ENCODE measurements around the gene ZNF329. TPM values are rescaled to one million over a fixed set of nuclear protein-coding genes. Genes with fewer than 3 reads are reported as not detected.
A peak's percentile ranks its signal among the peaks of the same experiment; 100 is the strongest.
"Not testable (repeated sequence)": the region's sequence is repeated elsewhere in the genome, so short reads cannot be mapped to it uniquely, and the experiment has no call there.

ZNF329 gene
- polyA plus RNA-seq, 2 of the 4 experiments (the other 2 are of a cell fraction), result 2.7 to 5.7 TPM

DNA sequence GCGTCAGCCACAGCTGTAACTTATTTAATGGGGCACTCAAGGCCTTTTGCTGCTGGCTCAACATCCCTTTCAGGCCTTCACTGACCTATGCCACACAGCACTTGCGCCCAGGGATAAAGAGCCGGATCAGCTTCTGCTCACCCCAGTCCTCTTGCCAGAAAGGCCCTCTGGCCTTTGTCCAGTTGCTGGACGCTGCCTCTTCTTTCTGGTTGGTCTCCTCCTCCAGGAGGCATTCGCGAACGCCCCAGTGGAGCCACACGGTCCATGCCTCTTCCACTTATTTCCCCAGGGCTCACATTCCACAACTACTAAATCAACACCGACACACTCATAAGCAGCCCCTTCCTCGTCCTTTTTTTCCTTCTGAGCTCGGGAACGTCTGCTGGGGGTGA lies 3.7 kb upstream of the ZNF329 start:
- Histone ChIP-seq H3K4me2 (peak overlapping the region; percentile 76), H3K27ac (peak overlapping the region; percentile 68 to 77; a peak in 5 of 6 replicates), H3K4me3 (peak overlapping the region; percentile 72), H3K9me3 (peaks cover 94% of the 10 kb centered on the region), H3K4me1 (no peaks in the 10 kb centered on the region)
- TF ChIP-seq CBX8 (IDR thresholded peaks at IDR 0.05) (no peak), BCL3 (IDR thresholded peaks at IDR 0.05) (no peak), RNF2 (IDR thresholded peaks at IDR 0.05; ENCODE audit: borderline replicate concordance, low read depth) (no peak), JUNB (IDR thresholded peaks at IDR 0.05) (no peak), POLR2A (IDR thresholded peaks at IDR 0.05; ENCODE audit: low read length) (no peak), KDM5A (IDR thresholded peaks at IDR 0.05) (no peak), PBX3 (IDR thresholded peaks at IDR 0.05) (no peak), CHD4 (IDR thresholded peaks at IDR 0.05; ENCODE audit: borderline replicate concordance) (no peak), HMGXB4 (CRISPR knock-in tag; IDR thresholded peaks at IDR 0.05; ENCODE audit: borderline replicate concordance) (no peak), RFX5 (IDR thresholded peaks at IDR 0.05) (no peak), SREBF2 (IDR thresholded peaks at IDR 0.05) (no peak), ZFP36 (IDR thresholded peaks at IDR 0.05; ENCODE audit: borderline replicate concordance, partially characterized antibody) (no peak), GATA3 (IDR thresholded peaks at IDR 0.05; ENCODE audit: borderline replicate concordance) (no peak), MAFK (IDR thresholded peaks at IDR 0.05; ENCODE audit: partially characterized antibody) (no peak), BHLHE40 (IDR thresholded peaks at IDR 0.05; ENCODE audit: low read depth, low read length) (no peak), HEYL (CRISPR knock-in tag; IDR thresholded peaks at IDR 0.05) (no peak), EHMT2 (IDR thresholded peaks at IDR 0.05; ENCODE audit: low read depth) (no peak)
- 55% methylated on average over 12 of the region's 12 CpGs for WGBS (ENCODE audit: missing lambda C conversion rate)
- FAIRE-seq, result no peak
- CTCF ChIA-PET, result interaction anchor here (1.0 kb wide), 1 partner anchor 22 kb away, joined by 4 read pairs; no protein-coding TSS in a partner anchor
- DNase-seq (ENCODE audit: low read depth in 1 of 2, low spot score in 1 of 2), result no peak
- POLR2A ChIA-PET, result no interaction called here
- no peak; a peak in 1 of 6 replicates for ATAC-seq

DNA sequence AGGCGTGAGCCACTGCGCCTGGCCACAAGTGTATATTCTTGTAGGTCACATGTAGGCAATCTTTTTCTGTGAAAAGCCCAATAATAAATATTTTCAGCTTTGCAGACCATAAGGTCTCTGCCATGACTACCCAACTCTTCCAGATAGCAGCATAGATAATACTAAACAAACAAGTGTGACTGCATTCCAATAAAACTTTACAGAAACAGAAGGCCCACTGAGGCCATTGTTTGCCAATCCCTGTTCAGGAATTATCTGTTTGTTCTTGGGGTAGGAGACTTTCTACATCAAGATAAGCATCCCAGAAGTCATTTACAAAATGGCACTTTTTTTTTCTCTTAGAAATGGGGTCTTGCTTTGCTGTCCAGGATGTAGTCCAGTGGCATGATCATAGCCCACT lies 2.8 kb upstream of the ZNF329 start:
- ChIA-PET POLR2A (no interaction called here), CTCF (no interaction called here)
- TF ChIP-seq ELK1 (IDR thresholded peaks at IDR 0.05; ENCODE audit: low read depth, low read length) (no peak), JUNB (IDR thresholded peaks at IDR 0.05) (no peak), GATA3 (IDR thresholded peaks at IDR 0.05; ENCODE audit: borderline replicate concordance) (no peak), ZC3H11A (IDR thresholded peaks at IDR 0.05) (no peak), CEBPB (IDR thresholded peaks at IDR 0.05) (no peak), RARB (CRISPR knock-in tag; IDR thresholded peaks at IDR 0.05) (no peak), HOXB13 (CRISPR knock-in tag; IDR thresholded peaks at IDR 0.05; ENCODE audit: low read depth) (no peak), ZSCAN20 (CRISPR knock-in tag; IDR thresholded peaks at IDR 0.05) (no peak), HES2 (IDR thresholded peaks at IDR 0.05) (no peak), RCOR1 (IDR thresholded peaks at IDR 0.05; ENCODE audit: low read depth, low read length) (no peak), BCL3 (IDR thresholded peaks at IDR 0.05) (no peak), PBX3 (IDR thresholded peaks at IDR 0.05) (no peak)
- H3K4me1 ChIP-seq, result no peaks in the 10 kb centered on the region
- 74% methylated on average over 2 of the region's 2 CpGs for WGBS (ENCODE audit: missing lambda C conversion rate)
- DNase-seq (ENCODE audit: low read depth in 1 of 2, low spot score in 1 of 2) (no peak), ATAC-seq (no peak), FAIRE-seq (no peak)
- no peak overlapping the region for H3K27ac ChIP-seq
- H3K4me3 ChIP-seq, result no peak overlapping the region
- no peak overlapping the region for H3K4me2 ChIP-seq
- peaks cover 94% of the 10 kb centered on the region for H3K9me3 ChIP-seq

- peaks cover 80% of the 10 kb centered on the region for H3K9me3 ChIP-seq
- ATAC-seq; FAIRE-seq; H3K4me3 ChIP-seq; H3K27ac ChIP-seq; CTCF ChIA-PET; H3K4me1 ChIP-seq; DNase-seq (ENCODE audit: low read depth in 1 of 2, low spot score in 1 of 2); H3K4me2 ChIP-seq; POLR2A ChIA-PET: not testable (repeated sequence)
- WGBS (ENCODE audit: missing lambda C conversion rate), result 80% methylated on average over 1 of the region's 28 CpGs
These were observed 3.1 kb downstream of the ZNF329 start for GRCh38 chr19:58147475-58147874.
